H1 (cell line): Measurements from ENCODE around the gene LARP1. TPM values are rescaled to one million over a fixed set of nuclear protein-coding genes. Genes with fewer than 3 reads are reported as not detected.

ENCODE experiments used
- CTCF ChIA-PET: fragments of 300-600 bp; sonication (Branson Sonifier 250); formaldehyde crosslinking; loops from one replicate; lab custom pipeline; 2021; ENCODE audit not compliant: partially characterized antibody; lab: Charles Lee
- POLR2A ChIA-PET: fragments of 300-600 bp; sonication (Branson Sonifier 250); formaldehyde crosslinking; loops from one replicate; lab custom pipeline; 2021; ENCODE audit warnings: inconsistent platforms; ENCODE audit not compliant: partially characterized antibody; lab: Charles Lee
- DNase-seq, 2 experiments: peaks; one replicate each; pipeline versions ENCODE4 v3.0.0 to v3.0.0-alpha.2; 2010 to 2022; ENCODE audit warnings: low spot score in 2 of 2, low read depth in 1 of 2, mixed read lengths in 1 of 2
- FAIRE-seq: peaks from 2 replicates; lab custom pipeline; 2011; peaks lifted over from hg19 to GRCh38; lab: Jason Lieb, UNC
- H2AFZ ChIP-seq: 2 replicates; pipeline ENCODE4 v1.8.1; 2012; ENCODE audit warnings: low read length, inconsistent platforms
- H2AK5ac ChIP-seq: 2 replicates; pipeline ENCODE4 v1.6.1; 2013; ENCODE audit warnings: low read depth, low read length
- H2BK120ac ChIP-seq: replicated peaks from 2 replicates; pipeline ENCODE3; 2013; ENCODE audit warnings: low read depth, low read length, inconsistent platforms
- H2BK12ac ChIP-seq: 2 replicates; pipeline ENCODE4 v1.6.1; 2013; ENCODE audit warnings: low read depth, low read length
- H2BK15ac ChIP-seq: 2 replicates; pipeline ENCODE4 v1.6.1; 2013; ENCODE audit warnings: low read length
- H2BK20ac ChIP-seq: 2 replicates; pipeline ENCODE4 v1.6.1; 2013; ENCODE audit warnings: low read length
- H2BK5ac ChIP-seq: 2 replicates; pipeline ENCODE4 v1.6.1; 2013; ENCODE audit warnings: low read depth, low read length
- H3K14ac ChIP-seq: 2 replicates; pipeline ENCODE4 v1.6.1; 2013; ENCODE audit warnings: inconsistent platforms; ENCODE audit not compliant: insufficient read length
- H3K18ac ChIP-seq: 2 replicates; pipeline ENCODE4 v1.6.1; 2013; ENCODE audit warnings: low read length; ENCODE audit errors: extremely low read depth
- H3K23ac ChIP-seq: 2 replicates; pipeline ENCODE4 v1.6.1; 2013; ENCODE audit warnings: inconsistent platforms; ENCODE audit not compliant: insufficient read length
- H3K23me2 ChIP-seq: 2 replicates; pipeline ENCODE4 v1.6.1; 2013; ENCODE audit warnings: low read depth, low read length
- H3K27ac ChIP-seq: 2 replicates; pipeline ENCODE4 v1.6.1; 2011; ENCODE audit warnings: low read depth, low read length, inconsistent platforms
- H3K27me3 ChIP-seq, 4 experiments: replicated peaks in 1 of 4; 1 replicate in 1 of 4; 2 replicates in 3 of 4; pipeline versions ENCODE4 v1.6.1 to v1.8.1; 2011 to 2013; ENCODE audit warnings: low read length in 3 of 4, mild to moderate bottlenecking in 3 of 4, inconsistent platforms in 2 of 4, mixed read lengths in 2 of 4, moderate library complexity in 1 of 4; ENCODE audit not compliant: control insufficient read depth in 3 of 4, insufficient read depth in 3 of 4; ENCODE audit errors: extremely low read depth in 1 of 4
- H3K36me3 ChIP-seq, 4 experiments: 2 replicates each; pipeline versions ENCODE4 v1.6.1 to v1.8.1; 2011 to 2013; ENCODE audit warnings: mild to moderate bottlenecking in 4 of 4, low read length in 3 of 4, moderate library complexity in 2 of 4, control low read depth in 1 of 4, inconsistent platforms in 1 of 4; ENCODE audit not compliant: insufficient read depth in 4 of 4, control insufficient read depth in 2 of 4
- H3K4ac ChIP-seq: replicated peaks from 2 replicates; pipeline ENCODE3; 2013; ENCODE audit warnings: low read length, low read depth, mixed read lengths, inconsistent platforms; ENCODE audit not compliant: insufficient read length
- H3K4me1 ChIP-seq, 4 experiments: replicated peaks in 1 of 4; 1 replicate in 1 of 4; 2 replicates in 3 of 4; pipeline versions ENCODE4 v1.6.1 to v1.8.1; 2011 to 2013; ENCODE audit warnings: low read length in 3 of 4, inconsistent platforms in 2 of 4, mixed read lengths in 1 of 4; ENCODE audit not compliant: insufficient read depth in 4 of 4, control insufficient read depth in 3 of 4
- H3K4me2 ChIP-seq, 2 experiments: 2 replicates each; pipeline versions ENCODE4 v1.6.1 to v1.8.1; 2011 to 2013; ENCODE audit warnings: low read depth in 2 of 2, low read length in 2 of 2, control low read depth in 1 of 2, inconsistent platforms in 1 of 2, mild to moderate bottlenecking in 1 of 2; ENCODE audit not compliant: insufficient read depth in 1 of 2
- H3K4me3 ChIP-seq, 4 experiments: fragments of 200-600, 300-600 bp in 1 of 4; sonication (generic), shearing (Covaris generic), sonication (Bioruptor Twin) in 1 of 4; 2 replicates each; pipeline versions ENCODE4 v1.5.1 to v1.8.1; 2011 to 2016; ENCODE audit warnings: low read length in 4 of 4, low read depth in 3 of 4, control low read depth in 2 of 4, inconsistent platforms in 2 of 4, mild to moderate bottlenecking in 2 of 4, mixed read lengths in 1 of 4, moderate library complexity in 1 of 4; ENCODE audit not compliant: insufficient read depth in 2 of 4; ENCODE audit errors: extremely low read depth in 1 of 4
- H3K56ac ChIP-seq: replicated peaks from 2 replicates; pipeline ENCODE3; 2013; ENCODE audit warnings: low read depth, mild to moderate bottlenecking, mixed read lengths, low read length, inconsistent platforms; ENCODE audit not compliant: insufficient read length
- H3K79me1 ChIP-seq: 2 replicates; pipeline ENCODE4 v1.6.1; 2013; ENCODE audit warnings: low read depth, low read length, control low read depth
- H3K79me2 ChIP-seq, 2 experiments: 2 replicates each; pipeline versions ENCODE4 v1.6.1 to v1.8.1; 2012 to 2013; ENCODE audit warnings: low read length in 2 of 2, mild to moderate bottlenecking in 2 of 2, inconsistent platforms in 1 of 2; ENCODE audit not compliant: insufficient read depth in 2 of 2, control insufficient read depth in 1 of 2
- H3K9ac ChIP-seq, 4 experiments: replicated peaks in 1 of 4; 1 replicate in 1 of 4; 2 replicates in 3 of 4; pipeline versions ENCODE4 v1.6.1 to v1.8.1; 2011 to 2013; ENCODE audit warnings: low read depth in 3 of 4, low read length in 3 of 4, control low read depth in 2 of 4, mild to moderate bottlenecking in 2 of 4, moderate library complexity in 2 of 4, inconsistent platforms in 1 of 4; ENCODE audit errors: extremely low read depth in 1 of 4
- H3K9me3 ChIP-seq, 2 experiments: 2 replicates each; pipeline versions ENCODE4 v1.6.1 to v1.8.1; 2012 to 2013; ENCODE audit warnings: mild to moderate bottlenecking in 2 of 2, moderate library complexity in 2 of 2, control low read depth in 1 of 2, inconsistent platforms in 1 of 2, low read depth in 1 of 2, low read length in 1 of 2, mixed read lengths in 1 of 2; ENCODE audit not compliant: insufficient read depth in 2 of 2
- H4K20me1 ChIP-seq, 2 experiments: replicated peaks in 1 of 2; 2 replicates each; pipeline versions ENCODE3 to v1.8.1; 2011 to 2013; ENCODE audit warnings: inconsistent platforms in 2 of 2, low read length in 2 of 2, mild to moderate bottlenecking in 1 of 2; ENCODE audit not compliant: insufficient read depth in 2 of 2, control insufficient read depth in 1 of 2
- H4K5ac ChIP-seq: 2 replicates; pipeline ENCODE4 v1.6.1; 2013; ENCODE audit warnings: low read length, low read depth, mixed read lengths, inconsistent platforms; ENCODE audit not compliant: insufficient read length
- H4K8ac ChIP-seq: 2 replicates; pipeline ENCODE4 v1.8.0; 2013; ENCODE audit warnings: mild to moderate bottlenecking, moderate library complexity, low read length, inconsistent platforms; ENCODE audit not compliant: insufficient read depth; ENCODE audit errors: extremely low read depth
- H4K91ac ChIP-seq: replicated peaks from 2 replicates; pipeline ENCODE3; 2013; ENCODE audit warnings: low read length, mixed read lengths, inconsistent platforms; ENCODE audit not compliant: insufficient read length
- CBX8 ChIP-seq: fragments of 300-800, 300-1000 bp; sonication (generic); IDR thresholded peaks from 2 replicates; pipeline ENCODE4 v1.7.1; 2016; ENCODE audit warnings: low read depth, low read length, borderline replicate concordance
- CREB1 ChIP-seq: IDR thresholded peaks from 2 replicates; pipeline ENCODE4 v1.6.1; 2012; ENCODE audit warnings: inconsistent platforms
- EZH2 ChIP-seq: fragments of 200-600 bp; sonication (generic); IDR thresholded peaks from 2 replicates; pipeline ENCODE4 v1.7.1; 2012; ENCODE audit warnings: low read depth, mild to moderate bottlenecking, moderate library complexity, low read length, inconsistent platforms; ENCODE audit not compliant: severe bottlenecking
- POLR2A ChIP-seq, 2 experiments: IDR thresholded peaks; 1 replicate in 1 of 2; 2 replicates in 1 of 2; pipeline ENCODE4 v1.6.1; 2011; ENCODE audit warnings: low read depth in 2 of 2, low read length in 2 of 2, mild to moderate bottlenecking in 2 of 2; ENCODE audit errors: control extremely low read depth in 1 of 2
- TAF7 ChIP-seq: optimal IDR thresholded peaks from 2 replicates; pipeline ENCODE3; 2011; ENCODE audit warnings: low read depth, mild to moderate bottlenecking, inconsistent platforms, low read length, moderate library complexity, borderline replicate concordance
- TBP ChIP-seq: IDR thresholded peaks from 2 replicates; pipeline ENCODE4 v1.6.1; 2011; ENCODE audit warnings: low read depth, low read length, improper control_type of control experiment
- TEAD4 ChIP-seq: IDR thresholded peaks from 2 replicates; pipeline ENCODE4 v1.6.1; 2012; ENCODE audit warnings: low read depth, low read length, inconsistent platforms, mixed read lengths
- ZNF274 ChIP-seq: IDR thresholded peaks from 2 replicates; pipeline ENCODE4 v1.7.0; 2012; ENCODE audit warnings: low read length, borderline replicate concordance; ENCODE audit errors: extremely low read depth
- WGBS, 2 experiments: shearing (Covaris generic) in 1 of 2; methylation state at CpG; one replicate each; pipeline versions ENCODE4 v1.1.6 to v1.1.7; 2013 to 2015; ENCODE audit warnings: low lambda C conversion rate in 2 of 2, mixed read lengths in 2 of 2, inconsistent platforms in 1 of 2, low coverage in 1 of 2, missing lambda C conversion rate in 1 of 2; ENCODE audit not compliant: insufficient replicate concordance in 2 of 2, insufficient coverage in 1 of 2, insufficient read length in 1 of 2; ENCODE audit errors: extremely low coverage in 1 of 2, missing lambda C conversion rate in 1 of 2; 5-methylcytosine and 5-hydroxymethylcytosine counted together
- polyA plus RNA-seq, 7 experiments: library from polyadenylated mRNA; depleted of rRNA in 3 of 7; stranded (reverse) in 5 of 7; unstranded in 2 of 7; fragments of >200 nt in 5 of 7; fragments of 200-250 nt in 2 of 7; gene quantifications; 1 replicate in 5 of 7; 2 replicates in 1 of 7; 4 replicates in 1 of 7; pipeline versions ENCODE4 v1.2.1 to v1.2.3, GENCODE V29; 2011 to 2013; ENCODE audit warnings: missing spikeins in 2 of 7, mixed read lengths in 2 of 7
- total RNA-seq: library from RNA; stranded (reverse); fragmentation: NEBNext Ultra II Directional; extraction: Animal tissue kit (Norgen Biotek cat#: 25700); gene quantifications from 2 replicates; pipeline ENCODE4 v1.2.1, GENCODE V29; 2021
- TF ChIP-seq, protein P1 (sequence below): IDR thresholded peaks from 2 replicates; pipeline ENCODE4 v1.6.1; 2012; ENCODE audit warnings: inconsistent platforms

The LARP1 gene
- total and polyA plus RNA-seq, 2 of the 8 experiments (the other 6 are each of a cell fraction or from before 2014, with no cell fraction given) = 106 to 422 TPM

DNA sequence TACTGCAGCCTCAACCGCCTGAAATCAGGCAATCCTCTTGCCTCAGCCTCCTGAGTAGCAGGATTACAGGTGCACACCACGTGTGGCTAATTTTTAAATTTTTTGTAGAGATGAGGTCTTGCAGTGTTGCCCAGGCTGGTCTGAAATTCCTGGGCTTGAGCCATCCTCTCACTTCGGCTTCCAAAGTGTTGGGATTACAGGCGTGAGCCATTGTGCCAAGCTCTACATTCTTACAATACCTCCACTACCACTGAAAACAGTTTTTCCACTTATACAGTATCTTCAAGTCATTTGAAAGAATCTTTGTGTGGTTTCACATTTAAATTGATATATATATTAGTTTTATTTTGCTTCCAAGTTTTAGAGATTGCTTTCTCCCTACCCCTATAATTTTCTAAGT is 42.6 kb downstream of the LARP1 start:
- H3K23ac ChIP-seq = no peak overlapping the region
- no peak overlapping the region for H2BK20ac ChIP-seq
- no peaks in the 10 kb centered on the region for H3K27me3 ChIP-seq
- H4K20me1 ChIP-seq = peaks cover 15 to 17% of the 10 kb centered on the region in 2 experiments
- no peak overlapping the region for H3K56ac ChIP-seq
- no peak for TF ChIP-seq CBX8
- no peak for TF ChIP-seq TAF7
- no peak for TF ChIP-seq TBP
- TF ChIP-seq, protein P1, sequence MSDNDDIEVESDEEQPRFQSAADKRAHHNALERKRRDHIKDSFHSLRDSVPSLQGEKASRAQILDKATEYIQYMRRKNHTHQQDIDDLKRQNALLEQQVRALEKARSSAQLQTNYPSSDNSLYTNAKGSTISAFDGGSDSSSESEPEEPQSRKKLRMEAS = no peak
- no peak for TF ChIP-seq TEAD4
- TF ChIP-seq ZNF274 = no peak
- TF ChIP-seq POLR2A (IDR thresholded peaks at IDR 0.05; ENCODE audit: control extremely low read depth in 1 of 2, low read depth in 2 of 2, low read length in 2 of 2) = no peak
- no peak for TF ChIP-seq EZH2
- TF ChIP-seq CREB1 = no peak
- TF ChIP-seq, all 59 proteins: peak for 0
- H3K36me3 ChIP-seq = peaks cover 51 to 92% (median 79%) of the 10 kb centered on the region in 4 experiments
- H4K5ac ChIP-seq = no peak overlapping the region
- H2BK15ac ChIP-seq = no peak overlapping the region
- no peak overlapping the region for H4K8ac ChIP-seq
- H2AFZ ChIP-seq = no peak overlapping the region
- 90% methylated on average over 4 of the region's 4 CpGs; no CpG with 5 or more reads in 1 of the 2 experiments for WGBS, 2 experiments
- POLR2A ChIA-PET = no interaction called here
- DNase-seq = no peak
- CTCF ChIA-PET = interaction anchor here (1.2 to 2.4 kb wide), 3 partner anchors 11 to 147 kb away, joined by 3 to 8 read pairs (median 5); no protein-coding TSS in a partner anchor
- no peak overlapping the region for H2BK120ac ChIP-seq
- H3K9me3 ChIP-seq = no peaks in the 10 kb centered on the region
- peaks cover 0 to 58% of the 10 kb centered on the region in 2 experiments; a peak in 2 of 4 replicates for H3K79me2 ChIP-seq
- H3K4me2 ChIP-seq = no peak overlapping the region
- no peak overlapping the region for H3K4ac ChIP-seq
- FAIRE-seq = no peak
- H3K9ac ChIP-seq = no peak overlapping the region
- no peak overlapping the region for H3K4me3 ChIP-seq
- H3K4me1 ChIP-seq = no peaks in the 10 kb centered on the region
- no peak overlapping the region for H3K27ac ChIP-seq
- no peak overlapping the region for H2BK5ac ChIP-seq
- H2AK5ac ChIP-seq = no peak overlapping the region
- H3K79me1 ChIP-seq = no peaks in the 10 kb centered on the region; the same call in none of the 2 replicates
- H3K18ac ChIP-seq = no peak overlapping the region
- no peak overlapping the region for H2BK12ac ChIP-seq
- H3K14ac ChIP-seq = no peak overlapping the region
- H4K91ac ChIP-seq = no peak overlapping the region
- no peaks in the 10 kb centered on the region for H3K23me2 ChIP-seq
